Measurements from ENCODE around the gene TAL2.

TAL2 gene

GRCh38 chr9:105662184-105663104, at the start of gene TAL2:
Gene TAL2 (plus strand): TSS chr9:105662457. CDS start chr9:105662497, 40 bp downstream.
- no peak for DNase-seq

GRCh38 chr9:105621001-105621400, 41.3 kb upstream of the TAL2 start:
- DNase-seq: no peak

GRCh38 chr9:105625088-105625487, 37.2 kb upstream of the TAL2 start:
- DNase-seq: no peak

- no peak for DNase-seq
Measured at GRCh38 chr9:105632807-105633206, 29.4 kb upstream of the TAL2 start.

GRCh38 chr9:105633411-105633810, 28.8 kb upstream of the TAL2 start:
- DNase-seq: no peak

GRCh38 chr9:105636331-105636730, 25.9 kb upstream of the TAL2 start:
- DNase-seq: no peak

GRCh38 chr9:105637787-105638395, 24.4 kb upstream of the TAL2 start:
- no peak for DNase-seq

- DNase-seq: no peak
Measured at GRCh38 chr9:105639936-105640335, 22.3 kb upstream of the TAL2 start.

- DNase-seq: no peak
Measured at GRCh38 chr9:105643795-105644194, 18.5 kb upstream of the TAL2 start.

GRCh38 chr9:105646879-105647594, 15.2 kb upstream of the TAL2 start:
- DNase-seq: no peak

GRCh38 chr9:105647595-105648349, 14.5 kb upstream of the TAL2 start:
- no peak for DNase-seq

- no peak for DNase-seq
Measured at GRCh38 chr9:105651806-105652205, 10.5 kb upstream of the TAL2 start.

- DNase-seq: no peak
Measured at GRCh38 chr9:105656131-105656921, 5.9 kb upstream of the TAL2 start.

GRCh38 chr9:105658351-105658750, 3.9 kb upstream of the TAL2 start:
- DNase-seq: no peak

- DNase-seq: no peak
Measured at GRCh38 chr9:105661011-105661410, 1.2 kb upstream of the TAL2 start.

- DNase-seq: no peak
Measured at GRCh38 chr9:105663914-105664313, 1.7 kb downstream of the TAL2 start.

GRCh38 chr9:105667867-105668266, 5.6 kb downstream of the TAL2 start:
- no peak for DNase-seq

- DNase-seq: no peak
Measured at GRCh38 chr9:105670315-105670714, 8.1 kb downstream of the TAL2 start.

GRCh38 chr9:105670775-105671174, 8.5 kb downstream of the TAL2 start:
- no peak for DNase-seq

- no peak for DNase-seq
Measured at GRCh38 chr9:105672711-105673234, 10.5 kb downstream of the TAL2 start.

GRCh38 chr9:105673850-105674387, 11.7 kb downstream of the TAL2 start:
- DNase-seq: no peak

All from activated CD8-positive, alpha-beta memory T cell treated with anti-CD3 and anti-CD28 coated beads, Interleukin-2, amount 50 U/mL, for 4 hours (primary cell).